Epidermal melanocyte (primary cell): Measurements from ENCODE around the gene NEIL3.
"Not testable (repeated sequence)": the region's sequence is repeated elsewhere in the genome, so short reads cannot be mapped to it uniquely, and the experiment has no call there.

Experiments
- DNase-seq: peaks from one replicate; pipeline ENCODE4 v3.0.0; 2011; ENCODE audit warnings: low spot score; ENCODE audit not compliant: insufficient read length

Gene NEIL3

GRCh38 chr4:177301126-177301639, 8.5 kb upstream of the NEIL3 start:
- no peak for DNase-seq

GRCh38 chr4:177302371-177303100, 7.1 kb upstream of the NEIL3 start:
- DNase-seq: no peak

GRCh38 chr4:177304094-177304493, 5.6 kb upstream of the NEIL3 start:
- no peak for DNase-seq

- DNase-seq: not testable (repeated sequence)
Observed at GRCh38 chr4:177304864-177305263, 4.8 kb upstream of the NEIL3 start.

- DNase-seq: no peak
Observed at GRCh38 chr4:177308125-177308524, 1.5 kb upstream of the NEIL3 start.

GRCh38 chr4:177308847-177309521, 690 bp upstream of the NEIL3 start:
- no peak for DNase-seq

GRCh38 chr4:177311589-177311988, 1.9 kb downstream of the NEIL3 start:
- no peak for DNase-seq

- DNase-seq: no peak
Observed at GRCh38 chr4:177313263-177313662, 3.6 kb downstream of the NEIL3 start.

GRCh38 chr4:177315767-177316464, 6.2 kb downstream of the NEIL3 start:
- DNase-seq: no peak

- DNase-seq: no peak
Observed at GRCh38 chr4:177320721-177321120, 11.0 kb downstream of the NEIL3 start.

- DNase-seq: no peak
Observed at GRCh38 chr4:177321647-177322046, 12.0 kb downstream of the NEIL3 start.

- no peak for DNase-seq
Observed at GRCh38 chr4:177322266-177322665, 12.6 kb downstream of the NEIL3 start.

- no peak for DNase-seq
Observed at GRCh38 chr4:177322881-177323280, 13.2 kb downstream of the NEIL3 start.

- no peak for DNase-seq
Observed at GRCh38 chr4:177323416-177323815, 13.7 kb downstream of the NEIL3 start.

GRCh38 chr4:177332119-177332518, 22.4 kb downstream of the NEIL3 start:
- no peak for DNase-seq

- DNase-seq: no peak
Observed at GRCh38 chr4:177339477-177340374, 30.1 kb downstream of the NEIL3 start.

GRCh38 chr4:177348348-177348747, 38.7 kb downstream of the NEIL3 start:
- DNase-seq: no peak

GRCh38 chr4:177349191-177349590, 39.5 kb downstream of the NEIL3 start:
- DNase-seq: no peak

- DNase-seq: no peak
Observed at GRCh38 chr4:177351622-177352244, 42.1 kb downstream of the NEIL3 start.

- no peak for DNase-seq
Observed at GRCh38 chr4:177356206-177356605, 46.5 kb downstream of the NEIL3 start.

- no peak for DNase-seq
Observed at GRCh38 chr4:177356921-177357320, 47.2 kb downstream of the NEIL3 start.
